GM12878 (cell line): ENCODE measurements around the gene PYGO2. TPM values are rescaled to one million over a fixed set of nuclear protein-coding genes. Genes with fewer than 3 reads are reported as not detected.
"Not testable (repeated sequence)": the region's sequence is repeated elsewhere in the genome, so short reads cannot be mapped to it uniquely, and the experiment has no call there.

ENCODE experiments used
- ATAC-seq: fragments of 200-7000 bp; cut with Tn5 transposase; 3 replicates; pipeline ENCODE4 v1.9.1; 2020; ENCODE audit warnings: mild to moderate bottlenecking, moderate library complexity
- BruUV-seq: library from RNA; stranded (reverse); fragments of 400-500 nt; replicated peaks from 2 replicates; lab custom pipeline; 2021; lab: Mats Ljungman, UMichigan
- CTCF ChIA-PET: fragments of 300-600 bp; sonication (Branson Sonifier 250); formaldehyde crosslinking; extraction: SDS; loops from one replicate; lab custom pipeline; 2021; ENCODE audit warnings: inconsistent platforms; lab: Yijun Ruan, JAX
- POLR2A ChIA-PET: fragments of 350-600 bp; formaldehyde crosslinking; extraction: SDS; loops from one replicate; lab custom pipeline; 2021; ENCODE audit warnings: inconsistent platforms; lab: Charles Lee
- RAD21 ChIA-PET: fragments of 300-600 bp; sonication (Branson Sonifier 250); formaldehyde crosslinking; loops from one replicate; lab custom pipeline; 2023; ENCODE audit warnings: antibody characterized with exemption; ENCODE audit not compliant: unreplicated experiment; lab: Charles Lee
- SMC1A ChIA-PET: fragments of 300-600 bp; sonication (Branson Sonifier 250); formaldehyde crosslinking; loops from one replicate; lab custom pipeline; 2023; ENCODE audit not compliant: unreplicated experiment, uncharacterized antibody; lab: Charles Lee
- DNase-seq: peaks from one replicate; pipeline ENCODE4 v3.0.0-alpha.2; 2011; ENCODE audit warnings: low read depth, low spot score
- FAIRE-seq: peaks from 3 replicates; lab custom pipeline; 2011; peaks lifted over from hg19 to GRCh38; lab: Jason Lieb, UNC
- H2AFZ ChIP-seq: 2 replicates; pipeline ENCODE4 v1.6.0; 2011; ENCODE audit warnings: low read depth, low read length, control low read depth; ENCODE audit not compliant: control insufficient read depth
- H3K27ac ChIP-seq: 2 replicates; pipeline ENCODE4 v1.5.1; 2011; ENCODE audit warnings: control low read depth; ENCODE audit not compliant: control insufficient read depth, insufficient read depth
- H3K27me3 ChIP-seq, 2 experiments: replicated peaks in 1 of 2; 2 replicates each; pipeline versions ENCODE4 v1.6.0 to v1.6.1; 2011; ENCODE audit warnings: low read length in 1 of 2; ENCODE audit not compliant: control insufficient read depth in 2 of 2, insufficient read depth in 2 of 2
- H3K36me3 ChIP-seq, 2 experiments: 2 replicates each; pipeline ENCODE4 v1.5.1; 2011; ENCODE audit warnings: low read length in 1 of 2; ENCODE audit not compliant: control insufficient read depth in 2 of 2, insufficient read depth in 2 of 2
- H3K4me1 ChIP-seq: 2 replicates; pipeline ENCODE4 v1.6.1; 2011; ENCODE audit warnings: mild to moderate bottlenecking, low read length, moderate library complexity, mixed read lengths; ENCODE audit not compliant: control insufficient read depth, insufficient read depth
- H3K4me2 ChIP-seq: 2 replicates; pipeline ENCODE4 v1.6.0; 2011; ENCODE audit warnings: control low read depth; ENCODE audit not compliant: control insufficient read depth, insufficient read depth
- H3K4me3 ChIP-seq: fragments of 200-600 bp; sonication (generic); 2 replicates; pipeline ENCODE4 v1.5.1; 2016
- H3K79me2 ChIP-seq: 2 replicates; pipeline ENCODE4 v1.6.0; 2011; ENCODE audit warnings: low read length; ENCODE audit not compliant: control insufficient read depth, insufficient read depth
- H3K9ac ChIP-seq: 2 replicates; pipeline ENCODE4 v1.8.0; 2011; ENCODE audit warnings: low read length, control low read depth, mixed read lengths; ENCODE audit not compliant: control insufficient read depth, insufficient read depth
- H3K9me3 ChIP-seq: replicated peaks from 3 replicates; pipeline ENCODE4 v1.5.1; 2011; ENCODE audit warnings: mild to moderate bottlenecking, low read length; ENCODE audit not compliant: control insufficient read depth, insufficient read depth
- H4K20me1 ChIP-seq: 2 replicates; pipeline ENCODE4 v1.6.0; 2011; ENCODE audit not compliant: control insufficient read depth, insufficient read depth
- ATF7 ChIP-seq: fragments of 450-650 bp; IDR thresholded peaks from 2 replicates; pipeline ENCODE4 v1.6.1; 2016; ENCODE audit warnings: low read depth, mild to moderate bottlenecking
- BACH1 ChIP-seq: fragments of 450-650 bp; IDR thresholded peaks from 2 replicates; pipeline ENCODE4 v1.6.1; 2017; ENCODE audit warnings: mild to moderate bottlenecking, borderline replicate concordance
- CHD2 ChIP-seq: IDR thresholded peaks from 2 replicates; pipeline ENCODE4 v1.6.1; 2011; ENCODE audit warnings: low read depth, low read length, improper control_type of control experiment, borderline replicate concordance
- EED ChIP-seq: sonication (generic); IDR thresholded peaks from 2 replicates; pipeline ENCODE4 v1.6.1; 2016; ENCODE audit warnings: antibody characterized with exemption, low read depth
- HDGF ChIP-seq: fragments of 450-650 bp; IDR thresholded peaks from 2 replicates; pipeline ENCODE4 v1.6.1; 2016; ENCODE audit warnings: antibody characterized with exemption
- IKZF2 ChIP-seq, 2 experiments: fragments of 450-650 bp; IDR thresholded peaks; 2 replicates each; pipeline ENCODE4 v1.6.1; 2017; ENCODE audit warnings: mild to moderate bottlenecking in 2 of 2, moderate library complexity in 2 of 2
- KDM1A ChIP-seq: fragments of 200-600 bp; sonication (generic); IDR thresholded peaks from 2 replicates; pipeline ENCODE4 v1.6.1; 2016; ENCODE audit warnings: borderline replicate concordance
- MLLT1 ChIP-seq: fragments of 450-650 bp; IDR thresholded peaks from 2 replicates; pipeline ENCODE4 v1.6.1; 2016; ENCODE audit warnings: mild to moderate bottlenecking
- NFIC ChIP-seq: IDR thresholded peaks from 2 replicates; pipeline ENCODE4 v1.6.1; 2012; ENCODE audit warnings: low read depth, mild to moderate bottlenecking, inconsistent platforms, low read length, moderate library complexity
- PML ChIP-seq: IDR thresholded peaks from 2 replicates; pipeline ENCODE4 v1.6.1; 2012; ENCODE audit warnings: low read length, inconsistent platforms
- RB1 ChIP-seq: fragments of 450-650 bp; formaldehyde crosslinking; IDR thresholded peaks from 2 replicates; pipeline ENCODE4 v1.6.1; 2017; ENCODE audit warnings: mild to moderate bottlenecking, borderline replicate concordance
- RUNX3 ChIP-seq: IDR thresholded peaks from 2 replicates; pipeline ENCODE4 v1.6.1; 2012; ENCODE audit warnings: low read length, inconsistent platforms
- SMC3 ChIP-seq: IDR thresholded peaks from 2 replicates; pipeline ENCODE4 v1.6.1; 2011; ENCODE audit warnings: low read length, improper control_type of control experiment, borderline replicate concordance
- SPI1 ChIP-seq: IDR thresholded peaks from 2 replicates; pipeline ENCODE4 v1.6.1; 2011; ENCODE audit warnings: low read depth, mild to moderate bottlenecking, low read length, moderate library complexity, borderline replicate concordance; ENCODE audit not compliant: insufficient read depth
- YY1 ChIP-seq: IDR thresholded peaks from 2 replicates; pipeline ENCODE4 v1.6.1; 2011; ENCODE audit warnings: low read depth, mild to moderate bottlenecking, low read length
- WGBS: methylation state at CpG from one replicate; pipeline ENCODE4 v1.1.6; 2016; ENCODE audit warnings: low lambda C conversion rate; ENCODE audit not compliant: insufficient replicate concordance, insufficient coverage; ENCODE audit errors: missing lambda C conversion rate; 5-methylcytosine and 5-hydroxymethylcytosine counted together
- in situ Hi-C: fragments of 300-500 bp; cut with MboI; formaldehyde crosslinking; loops from 9 replicates; pipeline ENCODE4 v1.14.3; 2018; ENCODE audit warnings: mixed read lengths
- intact Hi-C: fragments of 100-400 bp; cut with micrococcal nuclease; formaldehyde crosslinking; loops from one replicate; pipeline ENCODE4 v1.14.2; 2022; ENCODE audit not compliant: unreplicated experiment
- polyA plus RNA-seq, 11 experiments: library from polyadenylated mRNA; depleted of rRNA in 4 of 11; unstranded in 6 of 11; stranded (reverse) in 5 of 11; fragments of >200 nt; fragmentation: Nextera tagmentation in 4 of 11; fragmentation: Illumina TruSeq in 1 of 11; extraction: Ambion mirVana in 4 of 11; extraction: Trizol in 1 of 11; gene quantifications; 1 replicate in 1 of 11; 2 replicates in 10 of 11; pipeline versions ENCODE4 v1.2.1 to v1.2.3, GENCODE V29; 2011 to 2016; ENCODE audit warnings: inconsistent platforms in 2 of 11, missing spikeins in 2 of 11, low read depth in 1 of 11
- total RNA-seq, 4 experiments: library from RNA; depleted of rRNA in 3 of 4; stranded (reverse); fragments of >200 nt in 3 of 4; fragmentation: Illumina TruSeq in 1 of 4; extraction: Trizol in 1 of 4; gene quantifications; 2 replicates each; pipeline versions ENCODE4 v1.2.1 to v1.2.3, GENCODE V29; 2013 to 2021

The PYGO2 gene
- total and polyA plus RNA-seq, 10 of the 15 experiments (the other 5 are each of a cell fraction or from before 2014, with no cell fraction given) = 8.1 to 33.8 (median 23.5) TPM

- intact Hi-C loops, H2AFZ ChIP-seq, H3K9me3 ChIP-seq, FAIRE-seq, H4K20me1 ChIP-seq, H3K9ac ChIP-seq, H3K4me3 ChIP-seq, in situ Hi-C loops, H3K27me3 ChIP-seq, DNase-seq: not testable (repeated sequence)
- peaks cover 50% of the 10 kb centered on the region for H3K79me2 ChIP-seq
- CTCF ChIA-PET = interaction anchor here (1.7 to 20.6 kb wide), 3 partner anchors 20 to 84 kb away, joined by 4 to 226 read pairs (median 8); partner anchors contain the start of genes LENEP and ZBTB7B
- H3K4me1 ChIP-seq = peaks cover 17% of the 10 kb centered on the region
- POLR2A ChIA-PET = interaction anchor here (0.6 to 9.8 kb wide), 4 partner anchors 9 to 237 kb away, joined by 3 to 140 read pairs (median 5); partner anchors contain the start of genes PBXIP1 and PYGO2
- 0 out of 2 replicates have a peak overlapping the region, but pooled peaks have one; percentile 9 for H3K27ac ChIP-seq
- RAD21 ChIA-PET = interaction anchor here (2.4 kb wide), 1 partner anchor 21 kb away, joined by 12 read pairs; no protein-coding TSS in a partner anchor
- 33% methylated on average over 3 of the region's 3 CpGs for WGBS
- TF ChIP-seq SPI1 = peak; percentile 57; the same call in 1 of the 2 replicates
- TF ChIP-seq, all 136 proteins: peak for 1; not testable (repeated sequence) for 135
- Histone ChIP-seq H3K36me3 (peaks cover 0 to 16% of the 10 kb centered on the region in 2 experiments; a peak in 3 of 4 replicates), H3K4me2 (peak overlapping the region; percentile 39)
- SMC1A ChIA-PET = interaction anchor here (1.1 to 5.4 kb wide), 2 partner anchors 20 to 38 kb away, joined by 3 to 30 read pairs; no protein-coding TSS in a partner anchor
- BruUV-seq, ATAC-seq: not testable (repeated sequence)
These were observed 16.2 kb upstream of the PYGO2 start for GRCh38 chr1:154977762-154978161.

GRCh38 chr1:154975409-154976059, 14.0 kb upstream of the PYGO2 start:
- SMC1A ChIA-PET = interaction anchor here (1.0 to 5.4 kb wide), 4 partner anchors 8 to 41 kb away, joined by 3 to 30 read pairs (median 10); partner anchors contain the start of gene FLAD1
- peak; percentile 51 for DNase-seq
- Histone ChIP-seq H3K27me3 (no peaks in the 10 kb centered on the region), H3K27ac (peak overlapping the region; percentile 96), H3K4me1 (peaks cover 27% of the 10 kb centered on the region), H3K9ac (peak overlapping the region; percentile 87), H3K36me3 (peaks cover 0 to 12% of the 10 kb centered on the region in 2 experiments; a peak in 3 of 4 replicates), H3K4me2 (peak overlapping the region; percentile 89), H3K9me3 (no peaks in the 10 kb centered on the region), H3K79me2 (peaks cover 65% of the 10 kb centered on the region), H3K4me3 (peak overlapping the region; percentile 90), H4K20me1 (no peaks in the 10 kb centered on the region), H2AFZ (peak overlapping the region; percentile 16)
- intact Hi-C loops = no loop called here
- FAIRE-seq = no peak
- WGBS = 1% methylated on average over 24 of the region's 24 CpGs
- in situ Hi-C loops = no loop called here
- RAD21 ChIA-PET = interaction anchor here (1.3 to 2.4 kb wide), 4 partner anchors 20 to 39 kb away, joined by 3 to 12 read pairs (median 4); partner anchors contain the start of gene PBXIP1
- ATAC-seq = peak; percentile 40
- CTCF ChIA-PET = interaction anchor here (1.1 to 20.6 kb wide), 4 partner anchors 8 to 110 kb away, joined by 3 to 226 read pairs (median 8); partner anchors contain the start of genes FLAD1, LENEP, PBXIP1 and ZBTB7B
- POLR2A ChIA-PET = interaction anchor here (0.9 to 9.8 kb wide), 7 partner anchors 7 to 39 kb away, joined by 3 to 140 read pairs (median 10); partner anchors contain the start of genes FLAD1, PBXIP1, PMVK and PYGO2
- BruUV-seq = no TSS peak
- TF ChIP-seq KDM1A (no peak), MLLT1 (no peak; the same call in 1 of the 2 replicates), RUNX3 (peak; percentile 31; the same call in 1 of the 2 replicates), YY1 (peak; percentile 60; the same call in 1 of the 2 replicates), HDGF (no peak), IKZF2 (IDR thresholded peaks at IDR 0.05) (peak; percentile 48 to 49; a peak in 2 of 4 replicates), PML (0 out of 2 replicates have a peak, but pooled peaks have one; percentile 6), CHD2 (0 out of 2 replicates have a peak, but pooled peaks have one; percentile 47), NFIC (no peak), BACH1 (0 out of 2 replicates have a peak, but pooled peaks have one; percentile 9), RB1 (no peak), SMC3 (no peak), ATF7 (peak; percentile 28; the same call in 1 of the 2 replicates), EED (peak; percentile 38; the same call in 1 of the 2 replicates)
